K562 (cell line): Measurements from ENCODE around the gene RING1. TPM values are rescaled to one million over a fixed set of nuclear protein-coding genes. Genes with fewer than 3 reads are reported as not detected.

Experiments used
- EGR1 ChIP-seq: fragments of 450-650 bp; conservative IDR thresholded peaks from 2 replicates; pipeline ENCODE4 v1.6.1; 2017; ENCODE audit warnings: mild to moderate bottlenecking
- ESRRA ChIP-seq: fragments of 450-650 bp; IDR thresholded peaks from 2 replicates; pipeline ENCODE4 v1.6.1; 2014; ENCODE audit warnings: low read depth, mild to moderate bottlenecking, moderate library complexity, borderline replicate concordance
- HEY1 ChIP-seq: fragments of 250-450 bp; sonication (Bioruptor Pico); IDR thresholded peaks from 2 replicates; pipeline ENCODE4 v1.5.0; 2020; ENCODE audit warnings: mild to moderate bottlenecking, moderate library complexity, borderline replicate concordance
- NCOR1 ChIP-seq: fragments of 450-650 bp; IDR thresholded peaks from 2 replicates; pipeline ENCODE4 v1.6.1; 2016; ENCODE audit warnings: mild to moderate bottlenecking, moderate library complexity
- POLR3A ChIP-seq: IDR thresholded peaks from 2 replicates; pipeline ENCODE4 v1.6.1; 2011; ENCODE audit warnings: borderline replicate concordance, mild to moderate bottlenecking, moderate library complexity; ENCODE audit not compliant: insufficient read length, insufficient read depth; ENCODE audit errors: extremely low read depth
- RBM22 ChIP-seq: fragments of 200-400 bp; formaldehyde crosslinking; IDR thresholded peaks from 2 replicates; pipeline ENCODE4 v1.6.1; 2018; ENCODE audit warnings: low read length, low read depth; ENCODE audit not compliant: poor library complexity, severe bottlenecking
- ZNF507 ChIP-seq: conservative IDR thresholded peaks from 2 replicates; pipeline ENCODE4 v1.6.1; 2017; ENCODE audit warnings: missing genetic modification characterization, missing compliant biosample characterization
- polyA plus RNA-seq, 8 experiments: library from polyadenylated mRNA; depleted of rRNA in 4 of 8; stranded (reverse) in 5 of 8; unstranded in 3 of 8; fragments of >200 nt; fragmentation: Nextera tagmentation in 2 of 8; fragmentation: Illumina TruSeq in 1 of 8; extraction: Ambion mirVana in 2 of 8; extraction: Trizol in 1 of 8; gene quantifications; 2 replicates each; pipeline versions ENCODE4 v1.2.1 to v1.2.3, GENCODE V29; 2011 to 2014; ENCODE audit warnings: inconsistent platforms in 1 of 8, missing spikeins in 1 of 8
- total RNA-seq, 7 experiments: library from RNA; depleted of rRNA in 6 of 7; stranded (reverse); fragments of >200 nt in 6 of 7; fragmentation: Illumina TruSeq in 2 of 7; extraction: Trizol in 2 of 7; gene quantifications; 2 replicates each; pipeline versions ENCODE4 v1.2.1 to v1.2.3, GENCODE V29; 2011 to 2021; ENCODE audit warnings: low replicate concordance in 1 of 7
- TF ChIP-seq, protein P1 (sequence below): sonication (generic); formaldehyde crosslinking; IDR thresholded peaks from 2 replicates; pipeline ENCODE4 v1.9.0; 2022; ENCODE audit warnings: mild to moderate bottlenecking, missing genetic modification reagents
- TF ChIP-seq, protein P2 (sequence below): fragments of 450-650 bp; IDR thresholded peaks from 2 replicates; pipeline ENCODE4 v1.6.1; 2016; ENCODE audit warnings: borderline replicate concordance
- TF ChIP-seq, protein P3 (sequence below): fragments of 450-650 bp; IDR thresholded peaks from one replicate; pipeline ENCODE4 v1.6.1; 2018; ENCODE audit warnings: mild to moderate bottlenecking, moderate library complexity; ENCODE audit not compliant: partially characterized antibody
- TF ChIP-seq, protein P4 (sequence below), 2 experiments: fragments of 150-350 bp in 1 of 2; IDR thresholded peaks; 2 replicates each; pipeline ENCODE4 v1.6.1; 2012 to 2016; ENCODE audit warnings: low read depth in 2 of 2, low read length in 2 of 2, mild to moderate bottlenecking in 1 of 2, moderate library complexity in 1 of 2

The RING1 gene
- total and polyA plus RNA-seq, 9 of the 15 experiments (the other 6 are each of a cell fraction or from before 2014, with no cell fraction given): 4.2 to 59.1 (median 36.9) TPM

DNA sequence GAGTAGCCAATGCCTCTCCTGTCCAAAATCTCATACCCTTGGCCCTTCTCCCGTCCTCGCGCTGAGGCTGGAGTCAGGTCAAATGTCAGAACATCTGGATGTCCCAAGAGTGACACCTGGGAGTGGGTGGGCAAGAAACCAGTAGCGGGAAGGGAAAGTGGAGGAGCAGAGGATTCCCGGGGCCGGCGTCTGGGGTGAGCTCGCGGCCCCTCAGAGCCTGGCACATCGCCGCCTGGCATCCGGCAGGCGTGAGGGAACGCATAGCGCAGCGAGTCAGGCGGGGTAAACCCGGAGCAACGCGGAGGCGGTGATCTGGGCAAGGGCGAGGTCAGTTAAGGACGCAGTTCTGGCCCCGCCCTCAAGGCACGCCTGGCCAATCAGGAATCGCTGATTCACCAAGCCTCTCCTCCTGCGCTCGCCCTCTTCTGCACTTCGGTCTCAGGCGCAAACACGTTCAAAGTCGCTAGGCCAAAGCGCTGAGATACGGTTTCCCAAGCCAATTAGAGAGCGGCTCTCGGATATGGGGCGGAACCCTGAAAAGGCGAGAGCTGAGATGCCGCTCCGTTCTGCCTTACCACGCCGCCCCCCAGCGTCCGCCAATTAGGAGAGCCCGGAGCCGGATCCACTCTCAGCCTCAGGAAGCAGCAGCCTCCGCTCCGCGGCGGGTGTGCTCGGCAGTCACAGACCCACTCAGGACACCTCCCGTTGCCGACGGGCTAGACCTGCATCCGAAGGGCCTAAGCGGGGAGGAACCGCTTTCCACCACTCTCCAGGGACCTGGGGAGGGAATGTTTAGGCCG, 40.8 kb downstream of the RING1 start (continued):
- TF ChIP-seq EGR1 (peak; percentile 97), POLR3A (no peak), ZNF507 (tag) (no peak), RBM22 (peak; percentile 48), NCOR1 (peak; percentile 53), ESRRA (peak; percentile 95), HEY1 (peak; percentile 79; the same call in 1 of the 2 replicates)
- TF ChIP-seq, protein P1, sequence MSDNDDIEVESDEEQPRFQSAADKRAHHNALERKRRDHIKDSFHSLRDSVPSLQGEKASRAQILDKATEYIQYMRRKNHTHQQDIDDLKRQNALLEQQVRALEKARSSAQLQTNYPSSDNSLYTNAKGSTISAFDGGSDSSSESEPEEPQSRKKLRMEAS (CRISPR knock-in tag): peak; percentile 82
- TF ChIP-seq, protein P2, sequence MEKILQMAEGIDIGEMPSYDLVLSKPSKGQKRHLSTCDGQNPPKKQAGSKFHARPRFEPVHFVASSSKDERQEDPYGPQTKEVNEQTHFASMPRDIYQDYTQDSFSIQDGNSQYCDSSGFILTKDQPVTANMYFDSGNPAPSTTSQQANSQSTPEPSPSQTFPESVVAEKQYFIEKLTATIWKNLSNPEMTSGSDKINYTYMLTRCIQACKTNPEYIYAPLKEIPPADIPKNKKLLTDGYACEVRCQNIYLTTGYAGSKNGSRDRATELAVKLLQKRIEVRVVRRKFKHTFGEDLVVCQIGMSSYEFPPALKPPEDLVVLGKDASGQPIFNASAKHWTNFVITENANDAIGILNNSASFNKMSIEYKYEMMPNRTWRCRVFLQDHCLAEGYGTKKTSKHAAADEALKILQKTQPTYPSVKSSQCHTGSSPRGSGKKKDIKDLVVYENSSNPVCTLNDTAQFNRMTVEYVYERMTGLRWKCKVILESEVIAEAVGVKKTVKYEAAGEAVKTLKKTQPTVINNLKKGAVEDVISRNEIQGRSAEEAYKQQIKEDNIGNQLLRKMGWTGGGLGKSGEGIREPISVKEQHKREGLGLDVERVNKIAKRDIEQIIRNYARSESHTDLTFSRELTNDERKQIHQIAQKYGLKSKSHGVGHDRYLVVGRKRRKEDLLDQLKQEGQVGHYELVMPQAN: 0 out of 2 replicates have a peak, but pooled peaks have one; percentile 1
- TF ChIP-seq, protein P3, sequence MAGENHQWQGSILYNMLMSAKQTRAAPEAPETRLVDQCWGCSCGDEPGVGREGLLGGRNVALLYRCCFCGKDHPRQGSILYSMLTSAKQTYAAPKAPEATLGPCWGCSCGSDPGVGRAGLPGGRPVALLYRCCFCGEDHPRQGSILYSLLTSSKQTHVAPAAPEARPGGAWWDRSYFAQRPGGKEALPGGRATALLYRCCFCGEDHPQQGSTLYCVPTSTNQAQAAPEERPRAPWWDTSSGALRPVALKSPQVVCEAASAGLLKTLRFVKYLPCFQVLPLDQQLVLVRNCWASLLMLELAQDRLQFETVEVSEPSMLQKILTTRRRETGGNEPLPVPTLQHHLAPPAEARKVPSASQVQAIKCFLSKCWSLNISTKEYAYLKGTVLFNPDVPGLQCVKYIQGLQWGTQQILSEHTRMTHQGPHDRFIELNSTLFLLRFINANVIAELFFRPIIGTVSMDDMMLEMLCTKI: no peak
- TF ChIP-seq, protein P4, sequence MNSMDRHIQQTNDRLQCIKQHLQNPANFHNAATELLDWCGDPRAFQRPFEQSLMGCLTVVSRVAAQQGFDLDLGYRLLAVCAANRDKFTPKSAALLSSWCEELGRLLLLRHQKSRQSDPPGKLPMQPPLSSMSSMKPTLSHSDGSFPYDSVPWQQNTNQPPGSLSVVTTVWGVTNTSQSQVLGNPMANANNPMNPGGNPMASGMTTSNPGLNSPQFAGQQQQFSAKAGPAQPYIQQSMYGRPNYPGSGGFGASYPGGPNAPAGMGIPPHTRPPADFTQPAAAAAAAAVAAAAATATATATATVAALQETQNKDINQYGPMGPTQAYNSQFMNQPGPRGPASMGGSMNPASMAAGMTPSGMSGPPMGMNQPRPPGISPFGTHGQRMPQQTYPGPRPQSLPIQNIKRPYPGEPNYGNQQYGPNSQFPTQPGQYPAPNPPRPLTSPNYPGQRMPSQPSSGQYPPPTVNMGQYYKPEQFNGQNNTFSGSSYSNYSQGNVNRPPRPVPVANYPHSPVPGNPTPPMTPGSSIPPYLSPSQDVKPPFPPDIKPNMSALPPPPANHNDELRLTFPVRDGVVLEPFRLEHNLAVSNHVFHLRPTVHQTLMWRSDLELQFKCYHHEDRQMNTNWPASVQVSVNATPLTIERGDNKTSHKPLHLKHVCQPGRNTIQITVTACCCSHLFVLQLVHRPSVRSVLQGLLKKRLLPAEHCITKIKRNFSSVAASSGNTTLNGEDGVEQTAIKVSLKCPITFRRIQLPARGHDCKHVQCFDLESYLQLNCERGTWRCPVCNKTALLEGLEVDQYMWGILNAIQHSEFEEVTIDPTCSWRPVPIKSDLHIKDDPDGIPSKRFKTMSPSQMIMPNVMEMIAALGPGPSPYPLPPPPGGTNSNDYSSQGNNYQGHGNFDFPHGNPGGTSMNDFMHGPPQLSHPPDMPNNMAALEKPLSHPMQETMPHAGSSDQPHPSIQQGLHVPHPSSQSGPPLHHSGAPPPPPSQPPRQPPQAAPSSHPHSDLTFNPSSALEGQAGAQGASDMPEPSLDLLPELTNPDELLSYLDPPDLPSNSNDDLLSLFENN (IDR thresholded peaks at IDR 0.05; ENCODE audit: low read depth in 2 of 2, low read length in 2 of 2): peak in 1 of 2 experiments; percentile 17; a peak in 1 of 4 replicates
